Fibroblast of lung (primary cell): ENCODE data around the gene PRDX2. TPM values are rescaled to one million over a fixed set of nuclear protein-coding genes. Genes with fewer than 3 reads are reported as not detected.

ENCODE experiments used
- DNase-seq, 2 donors: peaks; one replicate each; pipeline versions ENCODE4 v3.0.0 to v3.0.0-alpha.2; 2010; ENCODE audit warnings: low read depth in 2 of 2
- H2AFZ ChIP-seq: 2 replicates; pipeline ENCODE4 v1.5.1; 2012; ENCODE audit warnings: low read length, control low read depth, inconsistent platforms
- H3K27ac ChIP-seq: 2 replicates; pipeline ENCODE4 v1.5.1; 2011; ENCODE audit warnings: low read length, control low read depth; ENCODE audit not compliant: insufficient read depth
- H3K27me3 ChIP-seq: 2 replicates; pipeline ENCODE4 v1.5.1; 2011; ENCODE audit warnings: mild to moderate bottlenecking, low read length; ENCODE audit not compliant: control insufficient read depth, insufficient read depth
- H3K36me3 ChIP-seq: 2 replicates; pipeline ENCODE4 v1.5.1; 2011; ENCODE audit warnings: low read length; ENCODE audit not compliant: control insufficient read depth, insufficient read depth
- H3K4me1 ChIP-seq: 2 replicates; pipeline ENCODE4 v1.5.1; 2011; ENCODE audit warnings: low read length; ENCODE audit not compliant: control insufficient read depth, insufficient read depth; ENCODE audit errors: extremely low read depth
- H3K4me2 ChIP-seq: 2 replicates; pipeline ENCODE4 v1.5.1; 2011; ENCODE audit warnings: low read length, control low read depth; ENCODE audit not compliant: insufficient read depth; ENCODE audit errors: extremely low read depth
- H3K4me3 ChIP-seq, 4 experiments: fragments of 200-600 bp in 1 of 4; sonication (generic) in 1 of 4; replicated peaks in 1 of 4; 2 replicates each; pipeline ENCODE4 v1.5.1; 2011 to 2016; ENCODE audit warnings: low read length in 4 of 4, low read depth in 3 of 4, mild to moderate bottlenecking in 3 of 4, control low read depth in 2 of 4, inconsistent platforms in 1 of 4, mixed read lengths in 1 of 4; ENCODE audit not compliant: insufficient read depth in 1 of 4; ENCODE audit errors: control extremely low read depth in 1 of 4
- H3K79me2 ChIP-seq: 2 replicates; pipeline ENCODE4 v1.5.1; 2012; ENCODE audit warnings: mild to moderate bottlenecking, low read length, inconsistent platforms; ENCODE audit not compliant: control insufficient read depth, insufficient read depth
- H3K9ac ChIP-seq: 2 replicates; pipeline ENCODE4 v1.5.1; 2011; ENCODE audit warnings: mild to moderate bottlenecking, low read length, control low read depth; ENCODE audit not compliant: insufficient read depth
- H3K9me3 ChIP-seq: 2 replicates; pipeline ENCODE4 v1.5.1; 2012; ENCODE audit warnings: low read depth, low read length; ENCODE audit not compliant: control insufficient read depth, insufficient read depth
- H4K20me1 ChIP-seq: 2 replicates; pipeline ENCODE4 v1.5.1; 2011; ENCODE audit warnings: low read length; ENCODE audit not compliant: control insufficient read depth, insufficient read depth; ENCODE audit errors: extremely low read depth
- CTCF ChIP-seq, 2 donors: IDR thresholded peaks in 1 of 2; conservative IDR thresholded peaks in 1 of 2; 1 replicate in 1 of 2; 2 replicates in 1 of 2; pipeline ENCODE4 v1.5.1; 2011 to 2012; ENCODE audit warnings: low read length in 2 of 2, control low read depth in 1 of 2, inconsistent platforms in 1 of 2, low read depth in 1 of 2, mild to moderate bottlenecking in 1 of 2
- EZH2 ChIP-seq: IDR thresholded peaks from 2 replicates; pipeline ENCODE4 v1.5.1; 2012; ENCODE audit warnings: low read length, control low read depth, mild to moderate bottlenecking; ENCODE audit errors: missing control alignments
- polyA plus RNA-seq, 2 donors: library from polyadenylated mRNA; depleted of rRNA in 1 of 2; stranded (reverse) in 1 of 2; unstranded in 1 of 2; fragments of >200 nt; gene quantifications; 2 replicates each; pipeline ENCODE4 v1.2.1, GENCODE V29; 2011 to 2012; ENCODE audit warnings: missing spikeins in 1 of 2
- total RNA-seq: library from RNA; depleted of rRNA; stranded (reverse); fragments of >200 nt; gene quantifications from 2 replicates; pipeline ENCODE4 v1.2.1, GENCODE V29; 2014

The PRDX2 gene
- total and polyA plus RNA-seq, 2 donors (not counting 1 experiment from before 2014, with no cell fraction given): 186 to 228 TPM

- DNase-seq: no peak
- no peaks in the 10 kb centered on the region for H3K79me2 ChIP-seq
These were observed 30.7 kb downstream of the PRDX2 start for GRCh38 chr19:12770922-12771321.

GRCh38 chr19:12769689-12770088, 31.9 kb downstream of the PRDX2 start:
- H3K4me3 ChIP-seq: no peak overlapping the region
- H2AFZ ChIP-seq: no peak overlapping the region
- TF ChIP-seq CTCF (conservative IDR thresholded peaks at IDR 0.05 in 1 of 2, IDR thresholded peaks at IDR 0.05 in 1 of 2; ENCODE audit: low read depth in 1 of 2, low read length in 2 of 2) (no peak), EZH2 (no peak)
- H3K4me2 ChIP-seq: no peak overlapping the region
- H4K20me1 ChIP-seq: no peaks in the 10 kb centered on the region
- no peaks in the 10 kb centered on the region for H3K79me2 ChIP-seq
- DNase-seq: no peak
- H3K9ac ChIP-seq: no peak overlapping the region
- no peaks in the 10 kb centered on the region for H3K36me3 ChIP-seq
- no peaks in the 10 kb centered on the region for H3K27me3 ChIP-seq
- H3K9me3 ChIP-seq: no peaks in the 10 kb centered on the region
- H3K4me1 ChIP-seq: peaks cover 5% of the 10 kb centered on the region
- H3K27ac ChIP-seq: no peak overlapping the region

More at GRCh38 chr19:12770922-12771321, 30.7 kb downstream of the PRDX2 start:
- no peak overlapping the region for H2AFZ ChIP-seq
- no peaks in the 10 kb centered on the region for H3K36me3 ChIP-seq
- peaks cover 7% of the 10 kb centered on the region for H3K4me1 ChIP-seq
- no peak overlapping the region for H3K4me2 ChIP-seq
- no peak overlapping the region for H3K9ac ChIP-seq
- H3K27ac ChIP-seq: no peak overlapping the region
- H3K4me3 ChIP-seq: no peak overlapping the region
- H3K9me3 ChIP-seq: no peaks in the 10 kb centered on the region
- H4K20me1 ChIP-seq: no peaks in the 10 kb centered on the region
- H3K27me3 ChIP-seq: no peaks in the 10 kb centered on the region
- TF ChIP-seq CTCF (conservative IDR thresholded peaks at IDR 0.05 in 1 of 2, IDR thresholded peaks at IDR 0.05 in 1 of 2; ENCODE audit: low read depth in 1 of 2, low read length in 2 of 2) (no peak), EZH2 (no peak)

- Histone ChIP-seq H3K4me2 (no peak overlapping the region), H3K4me1 (no peaks in the 10 kb centered on the region), H3K27ac (no peak overlapping the region), H3K4me3 (no peak overlapping the region), H4K20me1 (no peaks in the 10 kb centered on the region), H2AFZ (no peak overlapping the region), H3K36me3 (peaks cover 2% of the 10 kb centered on the region), H3K9me3 (no peaks in the 10 kb centered on the region), H3K9ac (no peak overlapping the region), H3K79me2 (no peaks in the 10 kb centered on the region), H3K27me3 (no peaks in the 10 kb centered on the region)
- DNase-seq: no peak
- TF ChIP-seq CTCF (conservative IDR thresholded peaks at IDR 0.05 in 1 of 2, IDR thresholded peaks at IDR 0.05 in 1 of 2; ENCODE audit: low read depth in 1 of 2, low read length in 2 of 2) (no peak), EZH2 (no peak)
These were observed 33.9 kb downstream of the PRDX2 start for GRCh38 chr19:12767666-12768065.
